ENCODE results near the gene NAE1. TPM values are rescaled to one million over a fixed set of nuclear protein-coding genes. Genes with fewer than 3 reads are reported as not detected.
"Not testable (repeated sequence)": the region's sequence is repeated elsewhere in the genome, so short reads cannot be mapped to it uniquely, and the experiment has no call there.

The NAE1 gene
- total RNA-seq, 1 donor from 2014 or later: 51.1 TPM

- no peak for DNase-seq
Observed at GRCh38 chr16:66801320-66802105, 29.3 kb downstream of the NAE1 start, which contains the start of gene TERB1. Gene TERB1 (minus strand): TSS chr16:66801584. CDS start chr16:66796798, 4,786 bp downstream.

GRCh38 chr16:66800856-66801255 is 29.9 kb downstream of the NAE1 start:
- no peak for DNase-seq

- no peak for DNase-seq
Observed at GRCh38 chr16:66798161-66798560, 32.6 kb downstream of the NAE1 start.

- not testable (repeated sequence) for DNase-seq
Observed at GRCh38 chr16:66793984-66794383, 36.8 kb downstream of the NAE1 start.

DNA sequence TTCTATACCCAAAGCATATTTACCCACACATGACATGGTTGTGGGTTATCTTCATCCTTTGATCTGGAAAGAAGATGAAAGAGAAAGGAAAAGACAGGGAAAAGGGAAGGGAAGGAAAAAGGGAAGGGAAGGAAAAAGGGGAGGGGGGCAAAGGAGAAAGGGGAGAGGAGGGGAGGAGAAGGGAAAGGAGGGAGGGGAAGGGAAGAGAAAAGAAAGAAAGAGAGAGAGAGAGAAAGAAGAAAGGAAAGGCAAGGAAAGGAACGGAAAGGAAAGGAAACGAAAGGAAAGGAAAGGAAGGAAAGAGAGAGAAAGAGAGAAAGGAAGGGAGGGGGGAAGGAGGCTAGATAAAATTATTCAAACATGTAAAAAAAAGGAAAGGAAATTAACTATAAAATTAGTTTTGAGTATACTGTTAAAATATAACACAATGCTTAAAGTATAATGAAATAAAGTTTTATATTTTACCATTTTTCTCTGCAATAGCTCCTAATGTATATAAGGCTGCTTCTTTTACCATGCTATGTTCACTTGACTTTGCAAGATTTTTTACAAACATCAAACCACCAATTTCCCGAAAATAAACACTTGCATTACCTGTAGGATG is 40.5 kb downstream of the NAE1 start:
- DNase-seq: no peak

DNA sequence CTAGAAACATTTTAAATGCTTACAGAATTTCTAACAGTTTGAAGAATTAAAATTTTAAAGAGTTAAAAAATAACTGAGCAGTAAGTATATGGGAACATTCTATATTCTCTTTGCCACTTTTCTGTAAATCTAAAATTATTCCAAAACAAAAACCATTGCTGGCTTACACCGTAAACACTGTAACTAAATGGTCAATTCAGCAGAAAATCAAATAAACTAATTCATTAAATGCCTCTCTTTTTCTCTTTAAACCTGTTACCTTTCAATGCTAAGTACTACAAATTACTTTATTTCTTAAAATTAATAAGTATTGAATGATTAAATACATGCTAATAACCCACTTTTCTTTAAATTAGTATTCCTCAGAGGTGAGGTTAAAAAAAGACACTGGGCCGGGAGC is 43.3 kb downstream of the NAE1 start:
- DNase-seq: no peak

GRCh38 chr16:66786551-66786950 is 44.2 kb downstream of the NAE1 start:
- no peak for DNase-seq

DNA sequence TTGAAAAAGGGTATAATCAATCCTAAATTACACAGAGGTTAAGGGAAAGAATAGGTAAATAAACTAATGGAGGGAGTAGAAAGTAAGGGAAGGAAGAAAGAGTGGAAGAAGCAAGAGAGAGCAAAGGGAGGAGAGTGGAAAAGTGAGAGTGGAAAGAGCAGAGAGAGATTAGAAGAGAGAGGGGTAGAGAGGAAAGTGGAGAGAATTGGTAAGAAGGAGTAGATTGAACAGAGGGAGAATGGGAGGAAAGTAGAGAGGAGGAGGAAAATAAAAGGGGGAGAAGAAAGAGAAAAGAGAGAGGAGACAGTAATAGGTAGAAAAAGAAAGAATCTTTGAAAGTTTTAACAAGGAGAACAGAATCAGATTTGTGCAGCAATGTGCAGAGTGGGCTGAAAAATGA is 54.3 kb downstream of the NAE1 start:
- no peak for DNase-seq

- DNase-seq: no peak
Observed at GRCh38 chr16:66774981-66775380, 55.8 kb downstream of the NAE1 start.

DNA sequence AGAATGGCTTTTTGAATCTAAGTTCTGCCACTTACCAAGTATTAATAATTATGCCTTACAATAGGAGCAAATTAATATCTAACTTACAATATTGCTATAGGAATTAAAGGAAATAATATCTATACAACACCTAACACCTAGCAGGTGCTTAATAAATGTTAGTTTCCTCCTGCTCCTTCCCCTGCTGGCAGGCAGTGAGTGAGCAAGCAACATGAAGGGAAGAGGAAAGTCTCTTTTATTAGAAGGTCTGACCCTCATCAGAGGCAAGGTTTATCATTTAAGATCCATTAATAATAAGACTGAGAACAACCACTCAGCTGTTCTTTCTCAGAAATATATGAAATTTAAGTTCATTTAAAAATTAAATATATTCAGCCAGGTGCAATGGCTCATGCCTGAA is 72.7 kb downstream of the NAE1 start:
- no peak for DNase-seq

GRCh38 chr16:66754819-66755218 is 76.0 kb downstream of the NAE1 start:
- no peak for DNase-seq

- no peak for DNase-seq
Observed at GRCh38 chr16:66754211-66754610, 76.6 kb downstream of the NAE1 start.

GRCh38 chr16:66752958-66753357 is 77.8 kb downstream of the NAE1 start:
- DNase-seq: no peak

Other genes with a start within 250 kb of the NAE1 start
- 35.5 TPM for gene CMTM3, start 226.3 kb downstream of the NAE1 start, total RNA-seq
- 27.7 TPM for gene CMTM4, start 134.2 kb downstream of the NAE1 start, total RNA-seq
- gene DYNC1LI2, start 79.4 kb downstream of the NAE1 start, total RNA-seq: 143 TPM
- 0.41 TPM for gene TERB1, start 29.4 kb downstream of the NAE1 start, total RNA-seq
- not detected for gene CA7, start 13.4 kb upstream of the NAE1 start, total RNA-seq
- 11.0 TPM for gene PDP2, start 49.5 kb upstream of the NAE1 start, total RNA-seq
- 0.31 TPM for gene CDH16, start 87.9 kb upstream of the NAE1 start, total RNA-seq
- 23.3 TPM for gene RRAD, start 94.6 kb upstream of the NAE1 start, total RNA-seq
- gene CIAO2B, start 103.4 kb upstream of the NAE1 start, total RNA-seq: 101 TPM
- gene CES2, start 104.5 kb upstream of the NAE1 start, total RNA-seq: 23.9 TPM
- gene CES3, start 130.3 kb upstream of the NAE1 start, total RNA-seq: 1.8 TPM
- gene CES4A, start 157.6 kb upstream of the NAE1 start, total RNA-seq: 5.2 TPM
- gene CBFB, start 198.2 kb upstream of the NAE1 start, total RNA-seq: 52.6 TPM

Measured in tongue (tissue), 2 donors.